ENCODE measurements around the gene KCNQ5.

The KCNQ5 gene

GRCh38 chr6:72657407-72658197 is 35.7 kb downstream of the KCNQ5 start:
- no peaks in the 10 kb centered on the region for H3K9me3 ChIP-seq (ENCODE audit: low read length)
- no peak overlapping the region for H3K27ac ChIP-seq (ENCODE audit: low read depth, low read length)
- no peak overlapping the region for H3K4me3 ChIP-seq (ENCODE audit: low read depth in 1 of 2, low read length in 2 of 2)
- H3K9ac ChIP-seq (ENCODE audit: low read length): no peak overlapping the region
- no peaks in the 10 kb centered on the region for H3K27me3 ChIP-seq (ENCODE audit: control insufficient read depth in 1 of 2, insufficient read depth in 2 of 2, low read length in 2 of 2)
- no peaks in the 10 kb centered on the region for H3K4me1 ChIP-seq (ENCODE audit: insufficient read depth, low read length)
- H3K36me3 ChIP-seq (ENCODE audit: insufficient read depth, low read length): no peaks in the 10 kb centered on the region

- Histone ChIP-seq H3K9me3 (ENCODE audit: low read length) (no peaks in the 10 kb centered on the region), H3K4me3 (ENCODE audit: low read depth in 1 of 2, low read length in 2 of 2) (no peak overlapping the region), H3K4me1 (ENCODE audit: insufficient read depth, low read length) (no peaks in the 10 kb centered on the region), H3K27me3 (ENCODE audit: control insufficient read depth in 1 of 2, insufficient read depth in 2 of 2, low read length in 2 of 2) (no peaks in the 10 kb centered on the region), H3K9ac (ENCODE audit: low read length) (no peak overlapping the region), H3K36me3 (ENCODE audit: insufficient read depth, low read length) (no peaks in the 10 kb centered on the region), H3K27ac (ENCODE audit: low read depth, low read length) (no peak overlapping the region)
Measured at GRCh38 chr6:72659754-72660153, 37.9 kb downstream of the KCNQ5 start.

GRCh38 chr6:72661411-72661810 is 39.5 kb downstream of the KCNQ5 start:
- H3K9ac ChIP-seq (ENCODE audit: low read length): no peak overlapping the region
- no peak overlapping the region for H3K27ac ChIP-seq (ENCODE audit: low read depth, low read length)
- H3K9me3 ChIP-seq (ENCODE audit: low read length): no peaks in the 10 kb centered on the region
- H3K4me1 ChIP-seq (ENCODE audit: insufficient read depth, low read length): no peaks in the 10 kb centered on the region
- no peaks in the 10 kb centered on the region for H3K36me3 ChIP-seq (ENCODE audit: insufficient read depth, low read length)
- H3K27me3 ChIP-seq (ENCODE audit: control insufficient read depth in 1 of 2, insufficient read depth in 2 of 2, low read length in 2 of 2): no peaks in the 10 kb centered on the region
- H3K4me3 ChIP-seq (ENCODE audit: low read depth in 1 of 2, low read length in 2 of 2): no peak overlapping the region

GRCh38 chr6:72665599-72665998 is 43.7 kb downstream of the KCNQ5 start:
- no peaks in the 10 kb centered on the region for H3K9me3 ChIP-seq (ENCODE audit: low read length)
- no peaks in the 10 kb centered on the region for H3K36me3 ChIP-seq (ENCODE audit: insufficient read depth, low read length)
- H3K27me3 ChIP-seq (ENCODE audit: control insufficient read depth in 1 of 2, insufficient read depth in 2 of 2, low read length in 2 of 2): no peaks in the 10 kb centered on the region
- H3K9ac ChIP-seq (ENCODE audit: low read length): no peak overlapping the region
- H3K27ac ChIP-seq (ENCODE audit: low read depth, low read length): no peak overlapping the region
- H3K4me3 ChIP-seq (ENCODE audit: low read depth in 1 of 2, low read length in 2 of 2): no peak overlapping the region
- no peaks in the 10 kb centered on the region for H3K4me1 ChIP-seq (ENCODE audit: insufficient read depth, low read length)

- Histone ChIP-seq H3K4me3 (ENCODE audit: low read depth in 1 of 2, low read length in 2 of 2) (no peak overlapping the region), H3K36me3 (ENCODE audit: insufficient read depth, low read length) (no peaks in the 10 kb centered on the region), H3K27me3 (ENCODE audit: control insufficient read depth in 1 of 2, insufficient read depth in 2 of 2, low read length in 2 of 2) (no peaks in the 10 kb centered on the region), H3K27ac (ENCODE audit: low read depth, low read length) (no peak overlapping the region), H3K9me3 (ENCODE audit: low read length) (no peaks in the 10 kb centered on the region), H3K9ac (ENCODE audit: low read length) (no peak overlapping the region), H3K4me1 (ENCODE audit: insufficient read depth, low read length) (no peaks in the 10 kb centered on the region)
Measured at GRCh38 chr6:72669324-72669723, 47.5 kb downstream of the KCNQ5 start.

- Histone ChIP-seq H3K36me3 (ENCODE audit: insufficient read depth, low read length) (no peaks in the 10 kb centered on the region), H3K27me3 (ENCODE audit: control insufficient read depth in 1 of 2, insufficient read depth in 2 of 2, low read length in 2 of 2) (no peaks in the 10 kb centered on the region), H3K4me1 (ENCODE audit: insufficient read depth, low read length) (no peaks in the 10 kb centered on the region), H3K4me3 (ENCODE audit: low read depth in 1 of 2, low read length in 2 of 2) (no peak overlapping the region), H3K27ac (ENCODE audit: low read depth, low read length) (no peak overlapping the region), H3K9me3 (ENCODE audit: low read length) (no peaks in the 10 kb centered on the region), H3K9ac (ENCODE audit: low read length) (no peak overlapping the region)
Measured at GRCh38 chr6:72672906-72673305, 51.0 kb downstream of the KCNQ5 start.

- no peak overlapping the region for H3K27ac ChIP-seq (ENCODE audit: low read depth, low read length)
Measured at GRCh38 chr6:72674842-72675241, 53.0 kb downstream of the KCNQ5 start.

GRCh38 chr6:72675396-72675795 is 53.5 kb downstream of the KCNQ5 start:
- Histone ChIP-seq H3K9ac (ENCODE audit: low read length) (no peak overlapping the region), H3K27me3 (ENCODE audit: control insufficient read depth in 1 of 2, insufficient read depth in 2 of 2, low read length in 2 of 2) (no peaks in the 10 kb centered on the region), H3K36me3 (ENCODE audit: insufficient read depth, low read length) (no peaks in the 10 kb centered on the region), H3K4me3 (ENCODE audit: low read depth in 1 of 2, low read length in 2 of 2) (no peak overlapping the region), H3K4me1 (ENCODE audit: insufficient read depth, low read length) (no peaks in the 10 kb centered on the region), H3K27ac (ENCODE audit: low read depth, low read length) (no peak overlapping the region), H3K9me3 (ENCODE audit: low read length) (no peaks in the 10 kb centered on the region)

More at GRCh38 chr6:72674842-72675241, 53.0 kb downstream of the KCNQ5 start:
- Histone ChIP-seq H3K36me3 (ENCODE audit: insufficient read depth, low read length) (no peaks in the 10 kb centered on the region), H3K4me1 (ENCODE audit: insufficient read depth, low read length) (no peaks in the 10 kb centered on the region), H3K9ac (ENCODE audit: low read length) (no peak overlapping the region), H3K4me3 (ENCODE audit: low read depth in 1 of 2, low read length in 2 of 2) (no peak overlapping the region), H3K27me3 (ENCODE audit: control insufficient read depth in 1 of 2, insufficient read depth in 2 of 2, low read length in 2 of 2) (no peaks in the 10 kb centered on the region), H3K9me3 (ENCODE audit: low read length) (no peaks in the 10 kb centered on the region)

- Histone ChIP-seq H3K9me3 (ENCODE audit: low read length) (no peaks in the 10 kb centered on the region), H3K9ac (ENCODE audit: low read length) (no peak overlapping the region), H3K4me1 (ENCODE audit: insufficient read depth, low read length) (no peaks in the 10 kb centered on the region), H3K4me3 (ENCODE audit: low read depth in 1 of 2, low read length in 2 of 2) (no peak overlapping the region), H3K27ac (ENCODE audit: low read depth, low read length) (no peak overlapping the region), H3K27me3 (ENCODE audit: control insufficient read depth in 1 of 2, insufficient read depth in 2 of 2, low read length in 2 of 2) (no peaks in the 10 kb centered on the region), H3K36me3 (ENCODE audit: insufficient read depth, low read length) (no peaks in the 10 kb centered on the region)
Measured at GRCh38 chr6:72676995-72677394, 55.1 kb downstream of the KCNQ5 start.

GRCh38 chr6:72677740-72678139 is 55.9 kb downstream of the KCNQ5 start:
- Histone ChIP-seq H3K4me1 (ENCODE audit: insufficient read depth, low read length) (no peaks in the 10 kb centered on the region), H3K9me3 (ENCODE audit: low read length) (no peaks in the 10 kb centered on the region), H3K4me3 (ENCODE audit: low read depth in 1 of 2, low read length in 2 of 2) (no peak overlapping the region), H3K27me3 (ENCODE audit: control insufficient read depth in 1 of 2, insufficient read depth in 2 of 2, low read length in 2 of 2) (no peaks in the 10 kb centered on the region), H3K9ac (ENCODE audit: low read length) (no peak overlapping the region), H3K27ac (ENCODE audit: low read depth, low read length) (no peak overlapping the region), H3K36me3 (ENCODE audit: insufficient read depth, low read length) (no peaks in the 10 kb centered on the region)

GRCh38 chr6:72683797-72684196 is 61.9 kb downstream of the KCNQ5 start:
- no peak overlapping the region for H3K27ac ChIP-seq (ENCODE audit: low read depth, low read length)
- H3K4me3 ChIP-seq (ENCODE audit: low read depth in 1 of 2, low read length in 2 of 2): no peak overlapping the region
- no peaks in the 10 kb centered on the region for H3K9me3 ChIP-seq (ENCODE audit: low read length)
- no peaks in the 10 kb centered on the region for H3K36me3 ChIP-seq (ENCODE audit: insufficient read depth, low read length)
- H3K27me3 ChIP-seq (ENCODE audit: control insufficient read depth in 1 of 2, insufficient read depth in 2 of 2, low read length in 2 of 2): no peaks in the 10 kb centered on the region
- no peaks in the 10 kb centered on the region for H3K4me1 ChIP-seq (ENCODE audit: insufficient read depth, low read length)
- no peak overlapping the region for H3K9ac ChIP-seq (ENCODE audit: low read length)

Measured in muscle layer of colon (tissue), 2 donors.